COLO668 (cell line): ENCODE data around the gene ANGPTL4.

Source experiments
- DNase-seq: peaks from one replicate; lab custom pipeline; 2025; ENCODE audit not compliant: unreplicated experiment; lab: John Stamatoyannopoulos, UW

The ANGPTL4 gene

GRCh38 chr19:8387688-8388611 lies 24.0 kb downstream of the ANGPTL4 start:
- DNase-seq = peak; percentile 25

GRCh38 chr19:8388612-8388958 lies 24.6 kb downstream of the ANGPTL4 start:
- no peak for DNase-seq

DNA sequence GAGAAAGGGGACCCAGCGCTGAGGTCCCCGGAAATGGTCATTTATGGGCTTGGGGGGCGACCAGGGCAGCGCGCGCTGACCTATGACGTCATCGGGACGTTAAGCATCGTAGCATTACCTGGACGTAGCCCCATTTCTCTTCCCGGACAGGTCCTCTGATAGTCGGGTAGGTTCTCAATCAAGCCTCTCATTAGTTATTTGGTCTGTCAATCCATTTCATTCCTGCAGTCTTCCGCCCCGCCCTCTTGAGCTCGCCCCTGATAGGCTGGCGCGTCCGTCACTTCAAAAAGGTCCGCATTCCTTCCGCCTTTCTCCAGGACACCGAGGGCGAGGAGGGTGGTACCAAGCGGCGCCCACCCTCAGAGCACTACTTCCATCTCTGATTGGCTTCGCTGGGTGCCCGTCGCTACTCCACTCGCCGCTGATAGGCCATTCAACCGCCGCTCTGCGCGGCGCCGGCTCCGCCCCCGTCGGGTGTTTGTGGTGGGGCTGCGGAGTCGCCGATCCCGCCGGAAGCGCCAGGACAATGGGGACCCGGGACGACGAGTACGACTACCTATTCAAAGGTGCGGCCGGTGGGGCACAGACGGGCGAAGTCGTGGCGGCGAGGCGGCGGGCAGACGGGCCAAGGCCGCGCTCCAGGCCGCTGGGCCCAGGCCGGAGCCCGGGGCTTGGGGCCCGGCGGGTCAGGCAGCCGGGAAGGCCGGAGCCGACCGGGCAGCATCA lies 26.1 kb downstream of the ANGPTL4 start, which contains the start of gene RAB11B:
Gene RAB11B, plus strand, starts transcription at position 470 of the 726 bp plus-strand sequence. Its CDS starts 57 bp downstream, at position 527.
- peak; percentile 98 for DNase-seq

DNA sequence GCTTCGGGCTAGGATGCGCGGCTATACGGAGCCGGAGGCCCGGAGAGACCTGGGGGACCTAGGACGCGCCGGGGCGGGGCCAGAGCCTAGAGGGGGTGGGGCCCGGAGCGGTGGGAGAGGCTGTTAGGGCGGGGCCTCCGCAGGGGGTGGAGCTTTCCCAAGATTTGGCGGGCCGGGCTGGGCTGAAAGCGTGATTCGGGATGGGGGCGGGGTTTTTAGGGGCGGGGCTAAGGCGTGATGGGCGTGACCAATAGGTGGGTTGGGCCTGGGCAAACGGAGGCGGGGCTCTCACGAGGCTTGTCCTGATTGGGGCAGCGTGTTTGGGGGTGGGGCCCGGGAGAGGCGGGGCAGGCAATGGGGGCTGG lies 26.6 kb downstream of the ANGPTL4 start:
- DNase-seq = peak; percentile 90

DNA sequence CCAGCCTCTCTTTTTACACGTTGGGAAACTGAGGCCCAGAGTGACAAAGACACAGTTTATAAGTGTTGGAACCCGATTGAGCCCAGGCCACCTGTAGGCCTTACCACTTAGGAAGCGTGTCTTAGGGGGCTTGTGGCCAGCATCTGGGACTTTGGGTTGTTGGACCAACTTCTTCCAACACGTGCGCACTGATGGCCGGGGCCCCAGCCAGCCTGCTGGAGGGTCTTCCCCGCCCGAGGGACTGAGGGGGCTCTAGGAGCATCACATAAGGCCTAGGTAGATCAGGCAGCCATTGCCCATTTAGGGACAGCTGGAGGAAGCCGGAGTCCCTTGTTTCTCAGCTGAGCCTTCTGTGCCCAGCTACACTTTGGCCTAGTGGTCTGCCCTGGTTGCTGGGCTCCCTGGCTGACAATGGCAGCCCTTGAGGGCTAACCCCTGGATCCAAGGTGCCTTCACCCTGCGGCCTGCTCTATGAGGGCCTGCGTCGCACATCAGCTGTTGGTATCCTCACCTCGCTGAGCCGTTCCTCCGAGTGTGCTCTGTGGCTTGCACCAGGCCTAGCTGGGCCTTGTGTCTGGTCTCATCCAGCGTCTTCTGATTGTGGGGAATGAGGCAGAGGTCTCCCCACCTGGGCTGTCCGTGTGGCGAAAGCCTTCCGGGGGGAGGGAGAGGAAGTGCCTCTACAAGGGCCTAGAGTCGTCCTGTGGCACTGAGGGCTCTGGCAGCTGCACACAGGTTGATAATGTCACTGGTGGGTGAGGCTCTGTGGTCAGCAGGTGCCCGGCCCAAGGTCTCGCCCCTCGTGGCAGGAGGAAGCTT lies 27.5 kb downstream of the ANGPTL4 start:
- no peak for DNase-seq

GRCh38 chr19:8392017-8392591 lies 28.1 kb downstream of the ANGPTL4 start:
- no peak for DNase-seq

DNA sequence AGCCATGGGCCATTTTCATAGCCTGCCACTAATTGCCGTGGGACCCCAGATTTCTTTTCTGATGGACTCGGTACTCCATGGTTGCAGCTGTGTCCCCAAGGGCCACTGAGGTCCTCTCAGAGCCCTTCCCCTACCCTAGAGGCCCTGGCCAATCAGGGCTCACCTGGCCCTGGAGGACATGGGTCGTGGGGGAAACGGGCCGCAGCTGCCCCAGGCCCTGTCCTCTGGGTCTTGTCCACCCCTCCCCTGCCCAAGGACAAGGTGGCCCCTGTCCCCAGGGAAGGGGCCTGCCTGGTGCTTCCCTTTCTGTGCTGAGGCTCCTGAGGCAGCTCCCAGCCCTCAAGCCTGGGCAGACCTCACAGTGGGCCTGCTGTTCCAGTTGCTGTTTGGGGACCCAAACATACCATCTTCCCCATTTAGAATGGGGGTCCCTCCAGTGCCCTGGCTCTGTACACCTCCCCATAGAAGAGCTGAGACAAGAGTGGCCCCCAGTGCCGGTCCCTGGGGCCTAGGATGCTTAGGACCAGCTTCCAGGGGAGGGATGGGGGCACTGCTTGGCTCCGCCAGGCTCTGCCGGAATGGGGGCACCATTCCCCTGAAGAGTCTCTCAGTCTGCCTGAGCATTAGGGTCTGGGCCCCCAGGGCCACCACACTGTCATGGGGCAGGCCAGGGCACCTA lies 29.4 kb downstream of the ANGPTL4 start:
- DNase-seq = no peak

DNA sequence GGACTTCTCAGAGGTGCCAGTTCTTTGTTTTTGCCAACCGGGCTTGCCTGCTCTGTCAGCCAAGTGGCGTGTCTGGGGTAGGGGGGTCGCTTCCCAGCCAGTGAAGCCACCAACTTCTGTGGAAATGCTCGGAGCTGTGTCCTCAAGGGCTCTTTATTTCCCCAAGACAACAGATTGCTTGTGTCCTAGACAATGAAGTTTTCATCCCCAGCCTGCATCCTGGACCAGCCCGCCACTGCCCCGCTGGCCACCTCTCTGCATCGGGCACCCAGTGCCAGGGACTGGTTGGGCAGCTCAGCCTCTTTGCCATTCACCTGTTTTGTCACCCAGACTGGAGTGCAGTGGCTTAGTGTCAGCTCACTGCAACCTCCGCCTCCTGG lies 29.9 kb downstream of the ANGPTL4 start:
- DNase-seq = no peak

GRCh38 chr19:8395621-8396082 lies 31.7 kb downstream of the ANGPTL4 start:
- no peak for DNase-seq

- DNase-seq = no peak
These were observed 32.2 kb downstream of the ANGPTL4 start for GRCh38 chr19:8396185-8396562.

GRCh38 chr19:8396563-8397203 lies 32.7 kb downstream of the ANGPTL4 start:
- peak; percentile 29 for DNase-seq

- DNase-seq = no peak
These were observed 33.3 kb downstream of the ANGPTL4 start for GRCh38 chr19:8397271-8397670.

GRCh38 chr19:8397746-8398310 lies 33.9 kb downstream of the ANGPTL4 start:
- no peak for DNase-seq

DNA sequence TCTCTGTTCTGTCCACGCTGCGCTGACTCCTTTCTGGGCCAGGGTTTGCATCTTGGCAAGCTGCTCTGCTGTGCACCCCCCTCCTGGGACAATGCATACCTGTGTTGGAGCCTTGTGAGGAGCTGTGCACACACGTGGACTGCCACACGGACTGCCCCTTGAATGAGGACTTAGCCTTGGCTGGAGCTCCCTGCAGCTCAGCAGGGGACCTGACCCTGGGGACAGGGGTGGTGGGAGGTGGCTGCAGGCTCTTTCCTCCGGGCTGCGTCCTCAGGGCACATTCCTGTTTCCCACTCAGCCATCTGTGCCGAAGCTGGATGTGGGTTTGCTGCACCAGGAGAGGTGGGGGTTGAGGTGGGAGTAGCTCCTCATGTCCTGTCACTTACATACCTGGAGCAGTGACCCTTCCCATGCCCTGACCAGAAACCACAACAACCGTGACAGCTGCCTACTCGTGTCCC lies 34.4 kb downstream of the ANGPTL4 start:
- DNase-seq = no peak

GRCh38 chr19:8399681-8400188 lies 35.8 kb downstream of the ANGPTL4 start:
- no peak for DNase-seq

DNA sequence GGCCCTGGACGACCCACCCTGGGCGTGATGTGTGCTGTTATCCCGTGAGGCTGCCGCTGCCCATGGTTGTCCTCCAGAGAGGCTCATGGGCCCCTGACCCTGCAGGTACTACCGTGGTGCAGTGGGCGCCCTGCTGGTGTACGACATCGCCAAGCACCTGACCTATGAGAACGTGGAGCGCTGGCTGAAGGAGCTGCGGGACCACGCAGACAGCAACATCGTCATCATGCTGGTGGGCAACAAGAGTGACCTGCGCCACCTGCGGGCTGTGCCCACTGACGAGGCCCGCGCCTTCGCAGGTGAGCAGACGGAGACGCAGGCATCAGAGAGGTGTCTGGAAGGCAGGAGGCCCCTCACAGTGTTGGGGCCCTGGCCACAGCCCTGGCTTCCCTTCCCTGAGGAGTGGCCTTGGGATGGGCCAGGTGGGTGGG lies 38.0 kb downstream of the ANGPTL4 start:
- DNase-seq = no peak

DNA sequence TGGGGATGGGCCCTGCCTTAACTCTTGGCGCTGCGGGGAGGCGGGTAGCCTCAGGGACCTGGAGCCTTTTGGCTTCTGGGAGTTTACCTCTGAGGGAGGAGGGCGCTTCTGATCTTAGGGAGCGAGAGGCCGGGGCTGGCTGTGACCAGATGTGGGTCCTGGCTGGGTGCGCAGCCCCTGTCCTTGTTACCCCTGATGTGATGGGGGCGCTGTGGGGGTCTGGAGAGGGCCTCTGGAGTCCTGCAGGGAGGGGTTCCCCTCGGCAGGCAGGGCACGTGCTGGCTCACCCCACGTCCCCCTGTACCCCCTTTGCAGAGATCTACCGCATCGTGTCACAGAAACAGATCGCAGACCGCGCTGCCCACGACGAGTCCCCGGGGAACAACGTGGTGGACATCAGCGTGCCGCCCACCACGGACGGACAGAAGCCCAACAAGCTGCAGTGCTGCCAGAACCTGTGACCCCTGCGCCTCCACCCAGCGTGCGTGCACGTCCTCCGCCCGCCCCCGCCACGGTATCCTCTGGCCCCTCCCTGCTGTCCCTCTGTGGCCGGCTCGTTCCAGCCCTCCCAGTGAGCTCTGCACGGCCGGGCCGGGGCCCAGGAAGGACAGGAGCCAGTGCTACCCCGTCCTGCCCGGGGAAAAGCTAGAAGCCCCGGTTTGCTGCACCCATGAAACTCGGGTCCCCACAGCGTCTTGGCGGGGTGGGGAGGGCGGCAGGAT lies 39.3 kb downstream of the ANGPTL4 start:
- DNase-seq = no peak

DNA sequence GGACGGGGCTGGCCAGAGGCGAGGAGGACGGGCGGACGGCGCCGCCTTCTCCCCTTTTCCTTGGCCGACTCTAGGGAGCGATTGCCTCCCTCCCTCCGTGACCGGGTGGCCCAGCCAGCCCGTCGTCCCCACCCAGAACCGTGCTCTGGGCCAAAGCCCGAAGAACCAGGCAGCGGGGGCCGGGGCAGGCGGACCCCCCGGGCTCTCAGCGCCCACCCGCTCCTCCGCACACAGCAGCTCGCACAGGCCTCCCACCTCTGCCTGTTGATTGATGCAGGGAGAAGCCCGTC lies 39.8 kb downstream of the ANGPTL4 start:
- DNase-seq = no peak
